ENCODE data around the gene LSM3.

The LSM3 gene

GRCh38 chr3:14235912-14236295, 57.3 kb downstream of the LSM3 start:
- H3K36me3 ChIP-seq (ENCODE audit: insufficient read depth, low read length): no peaks in the 10 kb centered on the region
- peaks cover 6% of the 10 kb centered on the region for H3K9me3 ChIP-seq (ENCODE audit: control insufficient read depth, insufficient read depth, low read length)
- H3K4me1 ChIP-seq (ENCODE audit: insufficient read depth, low read length): peaks cover 5% of the 10 kb centered on the region; the same call in 1 of the 2 replicates

GRCh38 chr3:14236902-14237301, 58.3 kb downstream of the LSM3 start:
- Histone ChIP-seq H3K4me1 (ENCODE audit: insufficient read depth, low read length) (peaks cover 5% of the 10 kb centered on the region; the same call in 1 of the 2 replicates), H3K9ac (ENCODE audit: low read depth, low read length) (no peak overlapping the region), H3K9me3 (ENCODE audit: control insufficient read depth, insufficient read depth, low read length) (peaks cover 6% of the 10 kb centered on the region), H3K36me3 (ENCODE audit: insufficient read depth, low read length) (no peaks in the 10 kb centered on the region)

More at GRCh38 chr3:14235912-14236295, 57.3 kb downstream of the LSM3 start:
- H3K9ac ChIP-seq (ENCODE audit: low read depth, low read length): no peak overlapping the region

- no peaks in the 10 kb centered on the region for H3K36me3 ChIP-seq (ENCODE audit: insufficient read depth, low read length)
- no peak overlapping the region for H3K9ac ChIP-seq (ENCODE audit: low read depth, low read length)
- peaks cover 6% of the 10 kb centered on the region for H3K9me3 ChIP-seq (ENCODE audit: control insufficient read depth, insufficient read depth, low read length)
- H3K4me1 ChIP-seq (ENCODE audit: insufficient read depth, low read length): no peaks in the 10 kb centered on the region
Observed at GRCh38 chr3:14237457-14237856, 58.8 kb downstream of the LSM3 start.

DNA sequence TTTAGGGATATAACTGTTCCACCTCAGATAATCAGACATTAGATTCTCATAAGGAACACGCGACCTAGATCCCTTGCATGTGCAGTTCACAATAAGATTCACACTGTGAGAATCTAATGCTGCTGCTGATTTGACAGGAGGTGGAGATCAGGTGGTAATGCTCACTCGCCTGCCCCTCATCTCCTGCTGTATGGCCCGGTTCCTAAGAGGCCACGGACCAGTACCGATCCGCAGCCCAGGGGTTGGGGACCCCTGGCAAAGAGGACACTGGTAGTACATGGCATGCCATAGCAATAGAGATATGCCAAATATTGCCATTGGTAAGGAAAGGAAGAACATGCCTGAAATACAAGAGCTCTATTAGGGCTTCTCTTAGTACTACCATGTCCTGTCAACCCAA, 59.7 kb downstream of the LSM3 start:
- no peaks in the 10 kb centered on the region for H3K36me3 ChIP-seq (ENCODE audit: insufficient read depth, low read length)
- peaks cover 6% of the 10 kb centered on the region for H3K9me3 ChIP-seq (ENCODE audit: control insufficient read depth, insufficient read depth, low read length)
- no peak overlapping the region for H3K9ac ChIP-seq (ENCODE audit: low read depth, low read length)
- H3K4me1 ChIP-seq (ENCODE audit: insufficient read depth, low read length): no peaks in the 10 kb centered on the region

DNA sequence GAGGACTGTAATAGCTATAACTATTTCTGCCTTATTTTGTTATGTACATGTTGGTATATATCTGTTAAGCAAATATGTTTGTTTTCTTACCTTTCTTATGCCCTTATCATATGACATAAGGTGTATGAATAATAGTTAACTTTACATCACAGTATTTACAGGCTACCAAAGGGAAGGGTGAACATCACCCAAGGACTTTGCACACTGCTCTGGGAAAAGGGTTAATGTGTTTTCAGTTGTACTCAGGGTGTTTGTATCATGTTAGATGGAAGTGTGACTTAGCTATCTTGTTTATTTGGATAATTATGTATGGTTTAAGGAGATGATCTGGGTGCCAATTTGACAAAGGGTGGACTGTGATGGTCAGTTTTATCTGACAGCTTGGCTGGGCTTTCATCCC, 60.3 kb downstream of the LSM3 start:
- Histone ChIP-seq H3K9ac (ENCODE audit: low read depth, low read length) (no peak overlapping the region), H3K9me3 (ENCODE audit: control insufficient read depth, insufficient read depth, low read length) (peaks cover under 1% of the 10 kb centered on the region; the same call in 1 of the 2 replicates), H3K36me3 (ENCODE audit: insufficient read depth, low read length) (no peaks in the 10 kb centered on the region), H3K4me1 (ENCODE audit: insufficient read depth, low read length) (no peaks in the 10 kb centered on the region)

- Histone ChIP-seq H3K9me3 (ENCODE audit: control insufficient read depth, insufficient read depth, low read length) (no peaks in the 10 kb centered on the region), H3K4me1 (ENCODE audit: insufficient read depth, low read length) (no peaks in the 10 kb centered on the region), H3K36me3 (ENCODE audit: insufficient read depth, low read length) (no peaks in the 10 kb centered on the region), H3K9ac (ENCODE audit: low read depth, low read length) (no peak overlapping the region)
Observed at GRCh38 chr3:14239940-14240339, 61.3 kb downstream of the LSM3 start.

- H3K4me1 ChIP-seq (ENCODE audit: insufficient read depth, low read length): no peaks in the 10 kb centered on the region
- no peaks in the 10 kb centered on the region for H3K36me3 ChIP-seq (ENCODE audit: insufficient read depth, low read length)
- H3K9ac ChIP-seq (ENCODE audit: low read depth, low read length): no peak overlapping the region
- H3K9me3 ChIP-seq (ENCODE audit: control insufficient read depth, insufficient read depth, low read length): no peaks in the 10 kb centered on the region
Observed at GRCh38 chr3:14240366-14240765, 61.7 kb downstream of the LSM3 start.

- H3K9me3 ChIP-seq (ENCODE audit: control insufficient read depth, insufficient read depth, low read length): no peaks in the 10 kb centered on the region
- H3K9ac ChIP-seq (ENCODE audit: low read depth, low read length): no peak overlapping the region
- H3K36me3 ChIP-seq (ENCODE audit: insufficient read depth, low read length): no peaks in the 10 kb centered on the region
- H3K4me1 ChIP-seq (ENCODE audit: insufficient read depth, low read length): no peaks in the 10 kb centered on the region
Observed at GRCh38 chr3:14241716-14242115, 63.1 kb downstream of the LSM3 start.

- no peaks in the 10 kb centered on the region for H3K4me1 ChIP-seq (ENCODE audit: insufficient read depth, low read length)
- H3K9me3 ChIP-seq (ENCODE audit: control insufficient read depth, insufficient read depth, low read length): no peaks in the 10 kb centered on the region
- no peaks in the 10 kb centered on the region for H3K36me3 ChIP-seq (ENCODE audit: insufficient read depth, low read length)
- no peak overlapping the region for H3K9ac ChIP-seq (ENCODE audit: low read depth, low read length)
Observed at GRCh38 chr3:14242490-14243311, 64.1 kb downstream of the LSM3 start.

DNA sequence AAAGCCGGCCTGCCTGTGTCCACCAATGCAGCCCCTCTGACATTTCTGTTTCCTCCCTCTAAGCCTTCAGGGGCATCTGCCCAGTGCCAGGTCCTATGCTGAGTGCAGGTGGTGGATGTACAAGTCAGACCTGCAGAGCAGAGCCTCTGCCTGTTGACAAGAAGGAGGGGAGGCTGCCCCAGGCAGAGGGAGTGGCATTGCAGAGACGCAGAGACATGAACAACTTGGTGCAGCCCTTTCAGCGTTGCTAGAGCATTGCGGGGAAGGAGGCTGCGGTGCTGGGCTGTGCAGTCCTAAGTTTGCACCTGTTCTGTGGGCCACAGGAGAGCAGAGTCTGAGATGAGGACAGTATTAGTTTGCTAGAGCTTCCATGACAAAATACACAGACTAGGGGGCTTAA, 65.2 kb downstream of the LSM3 start:
- H3K4me1 ChIP-seq (ENCODE audit: insufficient read depth, low read length): no peaks in the 10 kb centered on the region

GRCh38 chr3:14244521-14245247, 66.1 kb downstream of the LSM3 start:
- Histone ChIP-seq H3K9ac (ENCODE audit: low read depth, low read length) (no peak overlapping the region), H3K36me3 (ENCODE audit: insufficient read depth, low read length) (no peaks in the 10 kb centered on the region), H3K4me1 (ENCODE audit: insufficient read depth, low read length) (no peaks in the 10 kb centered on the region), H3K9me3 (ENCODE audit: control insufficient read depth, insufficient read depth, low read length) (no peaks in the 10 kb centered on the region)

More for the DNA sequence above, 65.2 kb downstream of the LSM3 start:
- H3K9me3 ChIP-seq (ENCODE audit: control insufficient read depth, insufficient read depth, low read length): no peaks in the 10 kb centered on the region
- no peaks in the 10 kb centered on the region for H3K36me3 ChIP-seq (ENCODE audit: insufficient read depth, low read length)
- H3K9ac ChIP-seq (ENCODE audit: low read depth, low read length): no peak overlapping the region

GRCh38 chr3:14245248-14245639, 66.6 kb downstream of the LSM3 start:
- no peaks in the 10 kb centered on the region for H3K36me3 ChIP-seq (ENCODE audit: insufficient read depth, low read length)
- no peak overlapping the region for H3K9ac ChIP-seq (ENCODE audit: low read depth, low read length)
- H3K4me1 ChIP-seq (ENCODE audit: insufficient read depth, low read length): no peaks in the 10 kb centered on the region

GRCh38 chr3:14245822-14246221, 67.2 kb downstream of the LSM3 start:
- no peaks in the 10 kb centered on the region for H3K9me3 ChIP-seq (ENCODE audit: control insufficient read depth, insufficient read depth, low read length)
- H3K36me3 ChIP-seq (ENCODE audit: insufficient read depth, low read length): no peaks in the 10 kb centered on the region
- H3K4me1 ChIP-seq (ENCODE audit: insufficient read depth, low read length): no peaks in the 10 kb centered on the region
- H3K9ac ChIP-seq (ENCODE audit: low read depth, low read length): no peak overlapping the region

More at GRCh38 chr3:14245248-14245639, 66.6 kb downstream of the LSM3 start:
- no peaks in the 10 kb centered on the region for H3K9me3 ChIP-seq (ENCODE audit: control insufficient read depth, insufficient read depth, low read length)

DNA sequence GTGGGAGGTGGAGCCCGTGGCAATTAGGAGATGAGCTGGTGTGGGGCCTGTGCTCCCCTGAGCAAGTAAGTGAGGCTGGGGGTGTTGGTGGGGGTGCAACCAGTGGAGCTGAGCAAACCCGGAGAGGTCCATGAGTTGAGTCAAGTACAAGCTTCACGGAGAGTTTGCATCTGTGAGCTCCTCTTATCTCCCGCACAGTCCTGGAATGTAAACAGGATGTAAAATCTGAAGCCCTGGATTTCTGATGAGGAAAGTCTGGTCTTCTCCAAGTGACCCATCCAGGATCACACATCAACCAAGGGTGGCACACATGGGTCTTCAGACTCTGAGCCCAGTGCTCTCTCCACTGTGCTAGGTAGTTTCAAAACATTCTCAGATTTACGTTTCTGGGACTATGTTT, 67.8 kb downstream of the LSM3 start:
- Histone ChIP-seq H3K36me3 (ENCODE audit: insufficient read depth, low read length) (no peaks in the 10 kb centered on the region), H3K9me3 (ENCODE audit: control insufficient read depth, insufficient read depth, low read length) (no peaks in the 10 kb centered on the region), H3K4me1 (ENCODE audit: insufficient read depth, low read length) (no peaks in the 10 kb centered on the region), H3K9ac (ENCODE audit: low read depth, low read length) (no peak overlapping the region)

DNA sequence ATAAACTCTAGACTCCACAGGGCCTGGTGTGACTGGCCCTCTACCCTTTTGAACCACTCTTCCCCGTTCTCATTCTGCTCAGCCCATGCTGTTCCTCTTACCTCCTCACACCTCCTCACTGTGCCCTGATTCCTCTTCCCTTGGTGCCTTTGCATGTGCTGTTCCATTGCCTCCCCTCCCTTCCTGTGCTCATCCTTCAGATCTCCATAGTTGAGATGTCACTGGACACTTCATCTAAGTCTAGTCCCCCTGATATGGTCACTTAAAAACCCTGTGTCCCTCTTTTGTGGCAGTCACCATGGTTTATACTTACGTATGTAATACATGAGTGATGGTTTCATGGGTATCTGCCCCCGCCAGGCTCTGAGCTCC, 69.8 kb downstream of the LSM3 start:
- H3K9me3 ChIP-seq (ENCODE audit: control insufficient read depth, insufficient read depth, low read length): no peaks in the 10 kb centered on the region
- H3K9ac ChIP-seq (ENCODE audit: low read depth, low read length): no peak overlapping the region
- H3K4me1 ChIP-seq (ENCODE audit: insufficient read depth, low read length): no peaks in the 10 kb centered on the region
- H3K36me3 ChIP-seq (ENCODE audit: insufficient read depth, low read length): no peaks in the 10 kb centered on the region
